Hepatocyte (in vitro differentiated cells): ENCODE measurements around the gene NDUFV1.

Experiments used
- CTCF ChIP-seq: fragments of 200-600 bp; sonication (generic); IDR thresholded peaks from 2 replicates; pipeline ENCODE4 v1.5.1; 2016; ENCODE audit warnings: antibody characterized with exemption, mild to moderate bottlenecking; ENCODE audit not compliant: poor library complexity
- EZH2 ChIP-seq: fragments of 200-600 bp; sonication (generic); IDR thresholded peaks from 2 replicates; pipeline ENCODE4 v1.6.1; 2016; ENCODE audit warnings: antibody characterized with exemption, mild to moderate bottlenecking, borderline replicate concordance

DNA sequence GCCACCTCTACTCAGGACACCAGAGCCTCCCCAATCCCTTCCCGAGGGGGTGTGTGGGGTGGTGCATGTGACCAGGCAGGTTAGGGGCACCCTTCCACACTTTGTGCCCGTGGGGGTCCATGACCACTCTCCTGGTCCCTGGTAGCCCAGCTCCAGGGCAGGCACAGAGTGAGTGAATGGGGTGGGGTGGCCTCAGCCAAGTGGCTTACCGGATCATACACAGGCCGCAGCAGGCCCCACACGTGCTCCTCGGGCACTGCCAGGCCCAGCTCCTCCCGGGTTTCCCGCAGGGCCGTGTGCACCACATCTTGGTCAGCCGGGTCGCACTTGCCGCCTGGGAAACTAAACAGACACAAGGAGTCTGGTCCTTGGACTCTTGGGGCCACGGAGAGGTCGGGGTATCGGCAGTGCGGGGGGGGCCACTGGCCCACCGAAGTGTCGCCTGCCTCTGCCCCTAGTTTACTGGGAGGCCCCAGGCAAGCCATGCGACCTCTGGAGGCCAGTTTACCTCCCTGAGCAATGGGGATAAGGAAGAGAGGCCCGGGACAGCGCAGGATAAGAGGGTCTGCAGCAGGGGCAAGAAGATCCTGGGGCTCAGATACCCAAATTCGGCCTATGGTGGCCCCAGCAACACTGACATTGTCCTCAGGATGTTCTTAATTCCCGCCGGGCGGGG, 22.1 kb downstream of the NDUFV1 start:
- TF ChIP-seq CTCF: no peak
- TF ChIP-seq EZH2: no peak
